Measurements from ENCODE around the gene DDX39B.
"Not testable (repeated sequence)": the region's sequence is repeated elsewhere in the genome, so short reads cannot be mapped to it uniquely, and the experiment has no call there.

The DDX39B gene

GRCh38 chr6:31486065-31486837 lies 55.6 kb downstream of the DDX39B start:
- not testable (repeated sequence) for DNase-seq (ENCODE audit: low read depth in 2 of 2)

GRCh38 chr6:31485055-31485454 lies 56.7 kb downstream of the DDX39B start:
- DNase-seq (ENCODE audit: low read depth in 2 of 2) = no peak

GRCh38 chr6:31483392-31483791 lies 58.4 kb downstream of the DDX39B start:
- DNase-seq (ENCODE audit: low read depth in 2 of 2) = no peak

- DNase-seq (ENCODE audit: low read depth in 2 of 2) = no peak
Observed at GRCh38 chr6:31480574-31480973, 61.2 kb downstream of the DDX39B start.

Data from stimulated activated CD8-positive, alpha-beta memory T cell treated with anti-CD3 and anti-CD28 coated beads, Interleukin-2, amount 100 ng/mL, for 1 hour (primary cell).